IPS-20b (cell line): ENCODE measurements around the gene AIFM3.

Experiments used
- H3K27ac ChIP-seq: one replicate; pipeline ENCODE4 v1.5.1; 2013; ENCODE audit warnings: low read length
- H3K27me3 ChIP-seq: 2 replicates; pipeline ENCODE4 v1.6.1; 2013; ENCODE audit warnings: mild to moderate bottlenecking, low read length, inconsistent platforms; ENCODE audit not compliant: insufficient read depth
- H3K36me3 ChIP-seq: 2 replicates; pipeline ENCODE4 v1.6.1; 2013; ENCODE audit warnings: low read depth, mild to moderate bottlenecking, inconsistent platforms, low read length, moderate library complexity; ENCODE audit not compliant: insufficient read depth
- H3K4me1 ChIP-seq: 2 replicates; pipeline ENCODE4 v1.6.1; 2013; ENCODE audit warnings: mild to moderate bottlenecking, control low read depth, inconsistent platforms, low read length, moderate library complexity; ENCODE audit not compliant: insufficient read depth
- H3K4me3 ChIP-seq: 2 replicates; pipeline ENCODE4 v1.5.1; 2013; ENCODE audit warnings: mild to moderate bottlenecking, low read length, inconsistent platforms
- H3K9ac ChIP-seq: 2 replicates; pipeline ENCODE4 v1.6.1; 2013; ENCODE audit warnings: low read depth, mild to moderate bottlenecking, inconsistent platforms, low read length, moderate library complexity
- H3K9me3 ChIP-seq: 2 replicates; pipeline ENCODE4 v1.6.1; 2013; ENCODE audit warnings: mild to moderate bottlenecking, low read depth, low read length, inconsistent platforms; ENCODE audit not compliant: insufficient read depth

The AIFM3 gene

DNA sequence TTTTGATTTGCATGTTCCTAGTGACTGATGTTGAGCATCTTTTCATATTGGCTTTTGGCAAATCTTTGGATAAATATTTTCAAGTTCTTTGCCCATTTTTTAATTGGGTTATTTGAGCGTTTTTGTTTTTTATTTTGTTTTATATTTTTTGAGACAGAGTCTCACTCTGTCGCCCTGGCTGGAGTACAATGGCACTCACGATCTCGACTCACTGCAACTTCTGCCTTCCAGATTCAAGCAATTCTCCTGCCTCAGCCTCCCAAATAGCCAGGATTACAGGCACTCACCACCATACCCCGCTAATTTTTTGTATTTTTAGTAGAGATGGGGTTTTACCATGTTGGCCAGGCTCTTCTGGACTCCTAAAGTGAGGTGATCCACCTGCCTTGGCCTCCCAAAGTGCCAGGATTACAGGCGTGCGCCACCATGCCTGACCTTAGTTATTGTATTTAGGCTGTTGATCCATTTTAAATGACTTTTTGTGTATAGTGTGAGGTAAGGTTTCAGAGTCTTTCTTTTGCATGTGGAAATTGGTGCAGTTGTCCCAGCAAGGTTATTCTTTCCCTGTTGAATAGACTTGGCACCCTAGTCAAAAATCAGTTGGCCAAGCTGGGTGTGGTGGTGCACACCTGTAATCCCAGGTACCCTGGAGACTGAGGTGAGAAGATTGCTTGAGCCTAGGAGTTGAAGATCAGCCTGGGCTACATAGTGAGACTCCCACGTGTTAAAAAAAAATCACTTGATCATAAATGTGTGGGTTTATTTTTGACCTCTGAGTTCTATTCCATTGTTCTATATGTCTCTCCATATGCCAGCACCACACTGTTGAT, 23.7 kb upstream of the AIFM3 start:
- Histone ChIP-seq H3K9ac (no peak overlapping the region), H3K27ac (no peak overlapping the region), H3K36me3 (peaks cover 29% of the 10 kb centered on the region), H3K9me3 (no peaks in the 10 kb centered on the region), H3K4me1 (no peaks in the 10 kb centered on the region; the same call in 1 of the 2 replicates), H3K27me3 (no peaks in the 10 kb centered on the region), H3K4me3 (no peak overlapping the region)

DNA sequence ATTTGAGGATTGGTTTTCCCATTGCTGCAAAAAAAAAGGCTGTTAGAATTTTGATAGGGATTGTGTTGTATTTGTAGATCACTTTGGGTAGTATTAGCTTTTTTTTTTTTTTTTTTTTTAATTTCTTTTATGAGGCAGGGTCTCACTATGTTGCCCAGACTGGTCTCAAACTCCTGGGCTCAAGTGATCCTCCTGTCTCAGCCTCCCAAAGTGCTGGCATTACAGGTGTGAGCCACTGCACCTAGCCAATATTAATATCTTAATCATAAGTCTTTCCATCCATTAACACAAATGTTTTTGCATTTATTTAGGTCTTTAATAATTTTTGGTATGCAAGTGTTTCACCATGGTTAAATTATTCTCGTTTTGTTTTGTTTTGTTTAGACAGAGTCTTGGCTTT, 23.0 kb upstream of the AIFM3 start:
- Histone ChIP-seq H3K4me1 (no peaks in the 10 kb centered on the region; the same call in 1 of the 2 replicates), H3K4me3 (no peak overlapping the region), H3K27ac (no peak overlapping the region), H3K27me3 (no peaks in the 10 kb centered on the region), H3K36me3 (peaks cover 34% of the 10 kb centered on the region), H3K9me3 (no peaks in the 10 kb centered on the region), H3K9ac (no peak overlapping the region)

GRCh38 chr22:20945578-20945934, 21.5 kb upstream of the AIFM3 start:
- Histone ChIP-seq H3K9me3 (no peaks in the 10 kb centered on the region), H3K4me3 (no peak overlapping the region), H3K27me3 (no peaks in the 10 kb centered on the region), H3K9ac (no peak overlapping the region), H3K36me3 (peaks cover 43% of the 10 kb centered on the region), H3K4me1 (no peaks in the 10 kb centered on the region; the same call in 1 of the 2 replicates), H3K27ac (no peak overlapping the region)

GRCh38 chr22:20946080-20946986, 20.7 kb upstream of the AIFM3 start:
- no peaks in the 10 kb centered on the region for H3K27me3 ChIP-seq
- H3K4me1 ChIP-seq = no peaks in the 10 kb centered on the region
- H3K36me3 ChIP-seq = peaks cover 45% of the 10 kb centered on the region
- no peak overlapping the region for H3K27ac ChIP-seq
- no peaks in the 10 kb centered on the region for H3K9me3 ChIP-seq
- no peak overlapping the region for H3K4me3 ChIP-seq
- H3K9ac ChIP-seq = no peak overlapping the region

GRCh38 chr22:20946991-20947390, 20.1 kb upstream of the AIFM3 start:
- Histone ChIP-seq H3K4me3 (no peak overlapping the region), H3K4me1 (no peaks in the 10 kb centered on the region), H3K27ac (no peak overlapping the region), H3K36me3 (peaks cover 51% of the 10 kb centered on the region), H3K9me3 (no peaks in the 10 kb centered on the region), H3K27me3 (no peaks in the 10 kb centered on the region), H3K9ac (no peak overlapping the region)

DNA sequence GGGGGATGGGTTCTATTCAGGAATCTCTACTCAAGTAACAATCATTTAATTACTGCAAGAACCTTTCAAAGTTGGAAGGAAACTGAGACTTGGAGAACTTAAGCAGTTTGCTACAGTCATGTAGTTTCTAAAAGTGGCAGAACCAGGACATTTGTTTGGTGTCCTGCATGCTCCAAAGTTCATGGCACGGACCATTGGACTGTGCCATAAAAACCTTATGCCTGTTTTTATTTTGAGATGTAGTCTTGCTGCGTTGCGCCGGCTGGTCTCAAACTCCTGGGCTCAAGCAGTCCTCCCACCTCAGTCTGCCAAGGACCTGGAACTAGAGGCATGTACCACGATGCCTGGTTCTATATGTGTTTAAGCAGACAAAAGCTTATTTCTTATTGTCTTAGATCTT, 18.6 kb upstream of the AIFM3 start:
- H3K9ac ChIP-seq = no peak overlapping the region
- H3K4me3 ChIP-seq = no peak overlapping the region
- H3K27ac ChIP-seq = no peak overlapping the region
- H3K36me3 ChIP-seq = peaks cover 66% of the 10 kb centered on the region
- no peaks in the 10 kb centered on the region for H3K27me3 ChIP-seq
- H3K4me1 ChIP-seq = no peaks in the 10 kb centered on the region
- no peaks in the 10 kb centered on the region for H3K9me3 ChIP-seq

GRCh38 chr22:20948989-20949388, 18.1 kb upstream of the AIFM3 start:
- peaks cover 71% of the 10 kb centered on the region for H3K36me3 ChIP-seq
- no peak overlapping the region for H3K27ac ChIP-seq
- no peaks in the 10 kb centered on the region for H3K4me1 ChIP-seq
- no peaks in the 10 kb centered on the region for H3K9me3 ChIP-seq
- no peaks in the 10 kb centered on the region for H3K27me3 ChIP-seq
- H3K9ac ChIP-seq = no peak overlapping the region
- H3K4me3 ChIP-seq = no peak overlapping the region

GRCh38 chr22:20949698-20950183, 17.3 kb upstream of the AIFM3 start:
- Histone ChIP-seq H3K36me3 (peaks cover 74% of the 10 kb centered on the region), H3K27me3 (no peaks in the 10 kb centered on the region), H3K9ac (no peak overlapping the region), H3K27ac (no peak overlapping the region), H3K4me1 (no peaks in the 10 kb centered on the region), H3K9me3 (no peaks in the 10 kb centered on the region), H3K4me3 (no peak overlapping the region)

DNA sequence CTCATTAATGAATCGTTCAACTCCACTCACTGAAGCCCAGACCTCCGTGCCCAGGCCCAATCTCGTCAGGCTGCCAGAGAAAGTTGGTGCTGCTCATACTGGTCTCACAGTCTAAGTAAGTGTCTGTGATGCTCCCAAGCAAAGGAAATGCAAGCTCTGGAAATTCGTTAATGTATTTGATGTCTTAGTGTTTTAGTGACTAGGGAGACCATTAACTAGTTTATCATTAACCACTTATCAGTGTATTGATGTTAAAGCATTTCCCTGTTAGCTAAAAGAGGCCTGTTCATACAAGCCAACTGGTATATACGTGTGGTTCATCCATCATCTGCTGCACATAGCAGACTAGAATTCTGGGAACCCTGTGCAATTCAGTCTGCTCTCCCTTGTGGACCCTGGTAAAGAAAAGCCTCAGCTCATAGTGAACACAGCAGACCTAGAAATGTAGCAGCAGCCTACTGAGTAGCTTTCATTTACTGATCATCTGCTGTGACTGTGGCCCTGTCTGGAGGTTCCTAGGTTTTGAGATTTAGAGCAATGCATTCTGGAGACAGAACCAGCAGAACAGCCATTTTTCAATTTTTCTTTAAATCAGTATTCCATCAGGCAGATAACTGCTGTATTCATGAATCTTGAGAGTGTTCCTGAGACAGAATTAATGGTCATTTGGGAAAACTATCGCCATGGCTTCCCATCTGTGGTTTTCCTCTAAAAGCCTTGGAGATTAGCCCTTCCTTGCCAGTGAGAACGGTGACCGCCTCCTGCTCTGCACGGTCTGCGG, 15.7 kb upstream of the AIFM3 start:
- no peaks in the 10 kb centered on the region for H3K4me1 ChIP-seq
- H3K4me3 ChIP-seq = no peak overlapping the region
- H3K9ac ChIP-seq = no peak overlapping the region
- H3K9me3 ChIP-seq = no peaks in the 10 kb centered on the region
- no peak overlapping the region for H3K27ac ChIP-seq
- H3K36me3 ChIP-seq = peaks cover 65% of the 10 kb centered on the region
- H3K27me3 ChIP-seq = peaks cover under 1% of the 10 kb centered on the region; the same call in 1 of the 2 replicates

DNA sequence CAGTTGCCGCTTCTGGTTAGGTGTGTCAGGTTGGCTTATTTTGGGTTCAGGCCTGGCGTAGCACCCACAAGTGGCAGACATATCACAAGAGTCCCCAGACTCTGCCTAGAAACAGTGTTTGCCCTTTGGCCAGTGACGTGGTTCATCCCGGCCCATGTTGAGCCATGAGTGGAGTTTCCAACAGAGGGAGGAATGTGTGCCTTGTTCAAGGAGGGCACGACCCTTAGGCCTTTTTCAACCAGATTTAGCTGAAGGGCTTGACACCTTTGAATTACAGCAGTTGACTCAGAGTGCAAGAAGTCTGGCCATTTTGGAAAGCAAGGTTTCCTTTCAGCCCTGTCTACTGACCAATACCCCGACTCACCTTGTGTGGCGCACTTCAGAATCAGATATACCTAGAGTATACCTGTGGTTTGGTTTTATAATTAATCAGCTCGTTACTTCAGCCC, 15.1 kb upstream of the AIFM3 start:
- H3K36me3 ChIP-seq = peaks cover 60% of the 10 kb centered on the region
- H3K27me3 ChIP-seq = peaks cover 7% of the 10 kb centered on the region
- H3K27ac ChIP-seq = no peak overlapping the region

More for the DNA sequence above, 15.1 kb upstream of the AIFM3 start:
- no peak overlapping the region for H3K4me3 ChIP-seq
- H3K9ac ChIP-seq = no peak overlapping the region
- H3K9me3 ChIP-seq = no peaks in the 10 kb centered on the region
- H3K4me1 ChIP-seq = no peaks in the 10 kb centered on the region
